ENCODE measurements around the gene MYRIP.
"Not testable (repeated sequence)": the region's sequence is repeated elsewhere in the genome, so short reads cannot be mapped to it uniquely, and the experiment has no call there.

Gene MYRIP

GRCh38 chr3:39814007-39814406, 4.6 kb downstream of the MYRIP start:
- Mint-ChIP-seq H3K4me3 (no peak overlapping the region), H3K9me3 (no peaks in the 10 kb centered on the region), H3K27me3 (peaks cover 38% of the 10 kb centered on the region), H3K27ac (no peak overlapping the region), H3K36me3 (ENCODE audit: low read depth) (no peaks in the 10 kb centered on the region), H3K4me1 (ENCODE audit: low read depth) (peaks cover 12% of the 10 kb centered on the region)
- intact Hi-C loops (cut with micrococcal nuclease), result no loop called here

DNA sequence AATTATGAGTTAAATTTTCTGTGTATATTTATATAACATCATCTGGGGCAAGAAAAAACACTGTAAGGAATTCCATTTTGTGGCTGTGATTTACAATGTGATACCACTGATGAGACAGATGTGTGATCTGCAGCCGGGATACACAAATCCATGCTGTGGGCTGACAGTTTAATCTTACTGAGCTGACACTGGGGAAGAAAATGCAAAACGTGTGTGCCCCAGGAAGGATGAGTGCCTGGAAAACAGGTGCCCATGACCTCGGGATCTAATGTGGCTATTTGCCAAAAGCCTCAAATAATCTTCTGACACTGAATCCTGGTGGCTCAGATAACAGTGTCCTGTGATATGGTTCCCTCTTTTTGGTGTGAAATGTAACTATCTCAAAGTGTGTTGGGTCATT, 10.5 kb downstream of the MYRIP start:
- Mint-ChIP-seq H3K27me3 (peaks cover 10% of the 10 kb centered on the region), H3K9me3 (no peaks in the 10 kb centered on the region), H3K4me3 (no peak overlapping the region), H3K36me3 (ENCODE audit: low read depth) (no peaks in the 10 kb centered on the region), H3K27ac (no peak overlapping the region), H3K4me1 (ENCODE audit: low read depth) (no peaks in the 10 kb centered on the region)
- intact Hi-C loops (cut with micrococcal nuclease), result no loop called here

GRCh38 chr3:39833764-39834163, 24.4 kb downstream of the MYRIP start:
- intact Hi-C loops (cut with micrococcal nuclease); H3K27me3 Mint-ChIP-seq; H3K36me3 Mint-ChIP-seq (ENCODE audit: low read depth); H3K4me1 Mint-ChIP-seq (ENCODE audit: low read depth); H3K27ac Mint-ChIP-seq; H3K9me3 Mint-ChIP-seq; H3K4me3 Mint-ChIP-seq: not testable (repeated sequence)

DNA sequence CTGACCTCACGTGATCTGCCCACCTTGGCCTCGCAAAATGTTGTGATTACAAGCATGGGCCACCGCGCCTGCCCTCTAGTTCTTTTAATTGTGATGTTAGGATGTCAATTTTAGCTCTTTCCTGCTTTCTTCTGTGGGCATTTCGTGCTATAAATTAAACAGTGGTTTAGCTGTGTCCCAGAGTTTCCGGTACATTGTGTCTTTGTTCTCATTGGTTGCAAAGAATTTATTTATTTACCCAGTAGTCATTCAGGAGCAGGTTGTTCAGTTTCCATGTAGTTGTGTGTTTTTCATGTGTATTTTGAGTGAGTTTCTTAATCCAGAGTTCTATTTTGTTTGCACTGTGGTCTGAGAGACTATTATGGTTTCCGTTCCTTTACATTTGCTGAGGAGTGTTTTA, 30.1 kb downstream of the MYRIP start:
- no peaks in the 10 kb centered on the region for H3K4me1 Mint-ChIP-seq (ENCODE audit: low read depth)
- H3K9me3 Mint-ChIP-seq, result peaks cover 5% of the 10 kb centered on the region
- H3K36me3 Mint-ChIP-seq (ENCODE audit: low read depth), result no peaks in the 10 kb centered on the region
- no peaks in the 10 kb centered on the region for H3K27me3 Mint-ChIP-seq
- no peak overlapping the region for H3K27ac Mint-ChIP-seq
- intact Hi-C loops (cut with micrococcal nuclease), result no loop called here
- no peak overlapping the region for H3K4me3 Mint-ChIP-seq

- H3K9me3 Mint-ChIP-seq, result peaks cover 5% of the 10 kb centered on the region
- no peak overlapping the region for H3K27ac Mint-ChIP-seq
- H3K4me1 Mint-ChIP-seq (ENCODE audit: low read depth), result no peaks in the 10 kb centered on the region
- H3K36me3 Mint-ChIP-seq (ENCODE audit: low read depth), result no peaks in the 10 kb centered on the region
- H3K4me3 Mint-ChIP-seq, result no peak overlapping the region
- intact Hi-C loops (cut with micrococcal nuclease), result no loop called here
- H3K27me3 Mint-ChIP-seq, result peaks cover 2% of the 10 kb centered on the region
Measured at GRCh38 chr3:39843440-39843839, 34.0 kb downstream of the MYRIP start.

- Mint-ChIP-seq H3K4me1 (ENCODE audit: low read depth) (no peaks in the 10 kb centered on the region), H3K36me3 (ENCODE audit: low read depth) (no peaks in the 10 kb centered on the region), H3K27ac (no peak overlapping the region), H3K4me3 (no peak overlapping the region), H3K9me3 (no peaks in the 10 kb centered on the region), H3K27me3 (peaks cover 2% of the 10 kb centered on the region)
- intact Hi-C loops (cut with micrococcal nuclease), result no loop called here
Measured at GRCh38 chr3:39848365-39848764, 39.0 kb downstream of the MYRIP start.

GRCh38 chr3:39849992-39850715, 40.7 kb downstream of the MYRIP start:
- H3K27me3 Mint-ChIP-seq, result peaks cover 2% of the 10 kb centered on the region
- no peaks in the 10 kb centered on the region for H3K9me3 Mint-ChIP-seq
- intact Hi-C loops (cut with micrococcal nuclease), result no loop called here
- H3K36me3 Mint-ChIP-seq (ENCODE audit: low read depth), result no peaks in the 10 kb centered on the region
- H3K27ac Mint-ChIP-seq, result no peak overlapping the region
- H3K4me3 Mint-ChIP-seq, result no peak overlapping the region
- no peaks in the 10 kb centered on the region for H3K4me1 Mint-ChIP-seq (ENCODE audit: low read depth)

GRCh38 chr3:39850716-39851032, 41.3 kb downstream of the MYRIP start:
- intact Hi-C loops (cut with micrococcal nuclease), result no loop called here
- no peaks in the 10 kb centered on the region for H3K4me1 Mint-ChIP-seq (ENCODE audit: low read depth)
- peaks cover 2% of the 10 kb centered on the region for H3K27me3 Mint-ChIP-seq
- no peaks in the 10 kb centered on the region for H3K36me3 Mint-ChIP-seq (ENCODE audit: low read depth)
- peaks cover 4% of the 10 kb centered on the region for H3K9me3 Mint-ChIP-seq
- no peak overlapping the region for H3K4me3 Mint-ChIP-seq
- no peak overlapping the region for H3K27ac Mint-ChIP-seq

DNA sequence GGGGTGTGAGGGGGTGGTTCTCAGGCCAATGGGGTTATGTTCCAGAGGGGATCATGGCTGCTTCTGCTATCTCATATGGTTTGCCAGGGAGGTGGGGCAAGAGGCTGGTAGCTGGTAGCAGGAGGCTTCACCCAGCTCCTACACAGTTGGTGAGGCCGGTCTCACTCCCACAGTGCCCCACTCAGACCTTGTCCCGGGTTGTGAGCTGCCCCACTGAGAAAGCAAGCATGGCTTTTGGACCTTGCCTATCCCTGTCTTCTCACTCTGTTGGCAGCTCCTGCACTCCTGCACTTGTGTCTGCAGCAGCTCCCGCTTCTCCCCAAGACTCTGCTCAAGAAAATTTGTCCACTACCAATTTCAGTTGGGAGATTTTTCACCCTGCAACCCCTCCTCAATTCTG, 46.1 kb downstream of the MYRIP start:
- intact Hi-C loops (cut with micrococcal nuclease), result no loop called here
- H3K27me3 Mint-ChIP-seq, result no peaks in the 10 kb centered on the region
- H3K9me3 Mint-ChIP-seq, result peaks cover 46% of the 10 kb centered on the region
- no peak overlapping the region for H3K4me3 Mint-ChIP-seq
- no peaks in the 10 kb centered on the region for H3K4me1 Mint-ChIP-seq (ENCODE audit: low read depth)
- H3K36me3 Mint-ChIP-seq (ENCODE audit: low read depth), result no peaks in the 10 kb centered on the region
- no peak overlapping the region for H3K27ac Mint-ChIP-seq

- Mint-ChIP-seq H3K9me3 (peaks cover 2% of the 10 kb centered on the region), H3K27me3 (no peaks in the 10 kb centered on the region), H3K4me3 (no peak overlapping the region), H3K27ac (no peak overlapping the region), H3K4me1 (ENCODE audit: low read depth) (no peaks in the 10 kb centered on the region), H3K36me3 (ENCODE audit: low read depth) (no peaks in the 10 kb centered on the region)
- intact Hi-C loops (cut with micrococcal nuclease), result no loop called here
Measured at GRCh38 chr3:39869890-39870289, 60.5 kb downstream of the MYRIP start.

- intact Hi-C loops (cut with micrococcal nuclease), result no loop called here
- H3K4me3 Mint-ChIP-seq, result no peak overlapping the region
- H3K27ac Mint-ChIP-seq, result no peak overlapping the region
- H3K27me3 Mint-ChIP-seq, result no peaks in the 10 kb centered on the region
- H3K9me3 Mint-ChIP-seq, result peaks cover 8% of the 10 kb centered on the region
- H3K4me1 Mint-ChIP-seq (ENCODE audit: low read depth), result no peaks in the 10 kb centered on the region
- no peaks in the 10 kb centered on the region for H3K36me3 Mint-ChIP-seq (ENCODE audit: low read depth)
Measured at GRCh38 chr3:39870706-39871105, 61.3 kb downstream of the MYRIP start.

GRCh38 chr3:39879581-39879980, 70.2 kb downstream of the MYRIP start:
- Mint-ChIP-seq H3K27ac (no peak overlapping the region), H3K27me3 (no peaks in the 10 kb centered on the region), H3K36me3 (ENCODE audit: low read depth) (no peaks in the 10 kb centered on the region), H3K9me3 (peaks cover 17% of the 10 kb centered on the region), H3K4me3 (no peak overlapping the region), H3K4me1 (ENCODE audit: low read depth) (no peaks in the 10 kb centered on the region)
- intact Hi-C loops (cut with micrococcal nuclease), result no loop called here

DNA sequence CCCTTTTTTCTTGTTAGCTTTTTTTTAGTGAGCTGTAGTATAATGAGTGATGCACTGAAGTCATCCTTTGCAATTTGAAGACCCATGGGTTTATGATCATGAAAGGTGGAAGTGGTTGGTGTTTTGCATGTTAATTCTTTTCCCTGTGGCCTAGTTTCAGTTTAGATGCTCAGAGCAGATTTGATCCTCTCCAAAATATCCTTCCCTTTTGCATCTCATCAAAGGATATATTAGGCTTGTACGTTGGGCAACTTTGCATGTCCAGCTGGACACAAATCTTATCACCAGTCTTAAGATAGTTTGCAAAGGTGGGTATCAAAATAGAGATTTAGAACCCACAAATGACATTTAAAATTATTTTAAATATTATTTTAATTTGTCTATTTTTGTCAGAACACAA, 72.7 kb downstream of the MYRIP start:
- no peak overlapping the region for H3K4me3 Mint-ChIP-seq
- H3K27ac Mint-ChIP-seq, result no peak overlapping the region
- intact Hi-C loops (cut with micrococcal nuclease), result no loop called here
- no peaks in the 10 kb centered on the region for H3K36me3 Mint-ChIP-seq (ENCODE audit: low read depth)
- no peaks in the 10 kb centered on the region for H3K4me1 Mint-ChIP-seq (ENCODE audit: low read depth)
- peaks cover 15% of the 10 kb centered on the region for H3K9me3 Mint-ChIP-seq
- no peaks in the 10 kb centered on the region for H3K27me3 Mint-ChIP-seq

- intact Hi-C loops (cut with micrococcal nuclease), result no loop called here
- H3K36me3 Mint-ChIP-seq (ENCODE audit: low read depth), result no peaks in the 10 kb centered on the region
- no peak overlapping the region for H3K4me3 Mint-ChIP-seq
- H3K27me3 Mint-ChIP-seq, result no peaks in the 10 kb centered on the region
- H3K27ac Mint-ChIP-seq, result no peak overlapping the region
- no peaks in the 10 kb centered on the region for H3K4me1 Mint-ChIP-seq (ENCODE audit: low read depth)
- no peaks in the 10 kb centered on the region for H3K9me3 Mint-ChIP-seq
Measured at GRCh38 chr3:39892068-39892467, 82.7 kb downstream of the MYRIP start.

DNA sequence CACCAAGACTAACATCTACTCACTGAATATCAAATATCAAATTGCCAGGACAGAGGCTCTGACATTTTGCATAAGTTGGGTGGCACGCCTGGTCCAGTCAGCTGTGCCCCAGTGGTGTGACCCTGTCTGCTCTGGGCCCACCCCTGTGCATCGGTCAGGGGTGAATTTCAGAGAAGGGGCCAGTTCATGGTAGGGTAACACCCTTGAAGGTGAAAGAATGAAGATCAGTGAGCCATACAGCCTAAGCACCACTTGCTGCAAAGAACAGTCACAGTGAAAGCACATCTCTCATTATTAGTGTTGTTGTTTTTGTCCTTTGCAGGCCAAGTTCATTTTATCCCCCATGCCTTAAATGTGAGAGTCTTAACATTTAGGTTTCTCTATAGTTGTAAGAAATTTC, 86.8 kb downstream of the MYRIP start:
- no peaks in the 10 kb centered on the region for H3K27me3 Mint-ChIP-seq
- no peak overlapping the region for H3K27ac Mint-ChIP-seq
- intact Hi-C loops (cut with micrococcal nuclease), result no loop called here
- no peaks in the 10 kb centered on the region for H3K36me3 Mint-ChIP-seq (ENCODE audit: low read depth)
- no peaks in the 10 kb centered on the region for H3K9me3 Mint-ChIP-seq
- no peaks in the 10 kb centered on the region for H3K4me1 Mint-ChIP-seq (ENCODE audit: low read depth)
- no peak overlapping the region for H3K4me3 Mint-ChIP-seq
